Measurements from ENCODE around the gene DNAJA3. TPM values are rescaled to one million over a fixed set of nuclear protein-coding genes. Genes with fewer than 3 reads are reported as not detected.
A peak's percentile ranks its signal among the peaks of the same experiment; 100 is the strongest.

Gene DNAJA3
- total and polyA plus RNA-seq, 9 of the 15 experiments (the other 6 are each of a cell fraction or from before 2014, with no cell fraction given), result 8.1 to 105 (median 79.0) TPM

GRCh38 chr16:4378161-4378666, 47.5 kb upstream of the DNAJA3 start:
- ChIA-PET POLR2A (interaction anchor here (0.5 to 1.3 kb wide), 3 partner anchors 10 to 744 kb away, joined by 3 to 4 read pairs (median 3); no protein-coding TSS in a partner anchor), CTCF (ENCODE audit: low intra/inter-chr PET ratio) (no interaction called here)
- no TSS peak for BruUV-seq (replicated peaks)
- H2AFZ ChIP-seq (ENCODE audit: low read depth, low read length), result no peak overlapping the region
- ATAC-seq (peak; percentile 22), FAIRE-seq (no peak), DNase-seq (ENCODE audit: extremely low read depth in 1 of 4, low spot score in 3 of 4) (peak in 3 of 4 experiments; percentile 34 to 64 (median 57))
- peaks cover 21 to 82% of the 10 kb centered on the region in 2 experiments for H3K4me1 ChIP-seq (replicated peaks in 1 of 2; ENCODE audit: control insufficient read depth in 2 of 2, insufficient read depth in 2 of 2, low read length in 2 of 2)
- no peaks in the 10 kb centered on the region for H3K9me3 ChIP-seq (replicated peaks; ENCODE audit: control insufficient read depth, insufficient read depth, low read depth, low read length)
- no peak overlapping the region for H3K4me3 ChIP-seq
- no peaks in the 10 kb centered on the region for H3K27me3 ChIP-seq (ENCODE audit: control insufficient read depth in 2 of 2, insufficient read depth in 2 of 2, low read length in 2 of 2)
- H4K20me1 ChIP-seq (replicated peaks; ENCODE audit: control insufficient read depth, insufficient read depth, low read length), result peaks cover 4% of the 10 kb centered on the region; the same call in 1 of the 2 replicates
- peaks cover 5% of the 10 kb centered on the region for H3K9me1 ChIP-seq (ENCODE audit: control insufficient read depth, insufficient read depth, low read length)
- no peak overlapping the region; the same call in 2 of the 3 replicates for H3K27ac ChIP-seq (ENCODE audit: extremely low read depth, low read depth, low read length)
- 41% methylated on average over 15 of the region's 15 CpGs for WGBS (ENCODE audit: insufficient coverage, low coverage, missing lambda C conversion rate)
- H3K36me3 ChIP-seq (ENCODE audit: control insufficient read depth, insufficient read depth, low read length), result peaks cover 19% of the 10 kb centered on the region; the same call in 1 of the 3 replicates
- intact Hi-C loops (cut with micrococcal nuclease) (no loop called here), in situ Hi-C loops (cut with MboI) (no loop called here)
- H3K9ac ChIP-seq (ENCODE audit: insufficient read depth in 1 of 2, low read depth in 2 of 2, low read length in 2 of 2), result peak overlapping the region in 1 of 2 experiments; percentile 76; a peak in 2 of 4 replicates
- H3K4me2 ChIP-seq (ENCODE audit: insufficient read depth, low read length), result no peak overlapping the region
- H3K79me2 ChIP-seq (ENCODE audit: control insufficient read depth, insufficient read depth, low read length), result 0 out of 3 replicates have a peak, but pooled peaks cover 2% of the 10 kb centered on the region
- TF ChIP-seq EGR1 (conservative IDR thresholded peaks at IDR 0.05) (0 out of 2 replicates have a peak, but pooled peaks have one; percentile 3), FOXP1 (CRISPR knock-in tag; IDR thresholded peaks at IDR 0.05) (no peak), MAFG (tag; conservative IDR thresholded peaks at IDR 0.05) (no peak), PHF8 (IDR thresholded peaks at IDR 0.05; ENCODE audit: borderline replicate concordance, low read length) (no peak), VEZF1 (CRISPR knock-in tag; IDR thresholded peaks at IDR 0.05) (no peak), GABPA (tag; conservative IDR thresholded peaks at IDR 0.05; ENCODE audit: low read depth) (no peak), ZNF717 (CRISPR knock-in tag; IDR thresholded peaks at IDR 0.05) (no peak), RUNX1 (IDR thresholded peaks at IDR 0.05; ENCODE audit: low read depth) (no peak), ZNF282 (CRISPR knock-in tag; IDR thresholded peaks at IDR 0.05) (no peak), MITF (IDR thresholded peaks at IDR 0.05) (no peak), NFXL1 (CRISPR knock-in tag; IDR thresholded peaks at IDR 0.05) (no peak), PTBP1 (IDR thresholded peaks at IDR 0.05; ENCODE audit: low read depth, low read length) (no peak), ZNF696 (CRISPR knock-in tag; conservative IDR thresholded peaks at IDR 0.05) (no peak), ZBTB33 (CRISPR knock-in tag; IDR thresholded peaks at IDR 0.05) (peak; percentile 60), ZNF785 (CRISPR knock-in tag; IDR thresholded peaks at IDR 0.05) (no peak), KLF6 (CRISPR knock-in tag; IDR thresholded peaks at IDR 0.05; ENCODE audit: borderline replicate concordance) (no peak), MECOM (CRISPR knock-in tag; IDR thresholded peaks at IDR 0.05) (no peak)
- TF ChIP-seq, protein P1, sequence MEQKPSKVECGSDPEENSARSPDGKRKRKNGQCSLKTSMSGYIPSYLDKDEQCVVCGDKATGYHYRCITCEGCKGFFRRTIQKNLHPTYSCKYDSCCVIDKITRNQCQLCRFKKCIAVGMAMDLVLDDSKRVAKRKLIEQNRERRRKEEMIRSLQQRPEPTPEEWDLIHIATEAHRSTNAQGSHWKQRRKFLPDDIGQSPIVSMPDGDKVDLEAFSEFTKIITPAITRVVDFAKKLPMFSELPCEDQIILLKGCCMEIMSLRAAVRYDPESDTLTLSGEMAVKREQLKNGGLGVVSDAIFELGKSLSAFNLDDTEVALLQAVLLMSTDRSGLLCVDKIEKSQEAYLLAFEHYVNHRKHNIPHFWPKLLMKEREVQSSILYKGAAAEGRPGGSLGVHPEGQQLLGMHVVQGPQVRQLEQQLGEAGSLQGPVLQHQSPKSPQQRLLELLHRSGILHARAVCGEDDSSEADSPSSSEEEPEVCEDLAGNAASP (IDR thresholded peaks at IDR 0.05), result no peak
